GM18520 (cell line): Measurements from ENCODE around the gene WDPCP.
"Not testable (repeated sequence)": the region's sequence is repeated elsewhere in the genome, so short reads cannot be mapped to it uniquely, and the experiment has no call there.

Experiments
- ATAC-seq: cut with Tn5 transposase; IDR thresholded peaks from one replicate; pipeline ENCODE4 v1.9.1; 2021; ENCODE audit not compliant: unreplicated experiment

WDPCP gene

GRCh38 chr2:63469313-63469712 is 119.0 kb downstream of the WDPCP start:
- not testable (repeated sequence) for ATAC-seq

- no peak for ATAC-seq
Measured at GRCh38 chr2:63465633-63466032, 122.6 kb downstream of the WDPCP start.

GRCh38 chr2:63463142-63463541 is 125.1 kb downstream of the WDPCP start:
- no peak for ATAC-seq

- no peak for ATAC-seq
Measured at GRCh38 chr2:63446658-63447057, 141.6 kb downstream of the WDPCP start.

- ATAC-seq: peak; percentile 41
Measured at GRCh38 chr2:63444565-63445288, 143.6 kb downstream of the WDPCP start.

- ATAC-seq: no peak
Measured at GRCh38 chr2:63440612-63441011, 147.7 kb downstream of the WDPCP start.

- no peak for ATAC-seq
Measured at GRCh38 chr2:63438181-63438580, 150.1 kb downstream of the WDPCP start.

GRCh38 chr2:63436488-63436887 is 151.8 kb downstream of the WDPCP start:
- no peak for ATAC-seq

GRCh38 chr2:63435070-63435469 is 153.2 kb downstream of the WDPCP start:
- no peak for ATAC-seq

- ATAC-seq: no peak
Measured at GRCh38 chr2:63434024-63435001, 154.0 kb downstream of the WDPCP start.

GRCh38 chr2:63432373-63432772 is 155.9 kb downstream of the WDPCP start:
- no peak for ATAC-seq

- ATAC-seq: no peak
Measured at GRCh38 chr2:63425606-63426005, 162.7 kb downstream of the WDPCP start.

- ATAC-seq: no peak
Measured at GRCh38 chr2:63425079-63425416, 163.2 kb downstream of the WDPCP start.

GRCh38 chr2:63424329-63425078 is 163.8 kb downstream of the WDPCP start:
- ATAC-seq: peak; percentile 86

- ATAC-seq: no peak
Measured at GRCh38 chr2:63422556-63422955, 165.7 kb downstream of the WDPCP start.

GRCh38 chr2:63408530-63408929 is 179.7 kb downstream of the WDPCP start:
- no peak for ATAC-seq

- no peak for ATAC-seq
Measured at GRCh38 chr2:63406641-63407040, 181.6 kb downstream of the WDPCP start.

GRCh38 chr2:63403820-63404219 is 184.5 kb downstream of the WDPCP start:
- ATAC-seq: no peak

- ATAC-seq: not testable (repeated sequence)
Measured at GRCh38 chr2:63402889-63403288, 185.4 kb downstream of the WDPCP start.

GRCh38 chr2:63399156-63399555 is 189.1 kb downstream of the WDPCP start:
- ATAC-seq: no peak

- no peak for ATAC-seq
Measured at GRCh38 chr2:63379451-63379850, 208.8 kb downstream of the WDPCP start.
